NOMO-1 (cell line): ENCODE measurements around the gene IFNG-AS1.

Experiments used
- DNase-seq, 2 experiments: peaks; one replicate each; lab custom pipeline; 2025; ENCODE audit not compliant: unreplicated experiment in 2 of 2; lab: John Stamatoyannopoulos, UW

Gene IFNG-AS1

GRCh38 chr12:68034567-68034966, 45.3 kb downstream of the IFNG-AS1 start:
- DNase-seq: peak; percentile 9 to 46

- DNase-seq: no peak
These were observed 47.4 kb downstream of the IFNG-AS1 start for GRCh38 chr12:68036642-68037041.

- no peak for DNase-seq
These were observed 48.5 kb downstream of the IFNG-AS1 start for GRCh38 chr12:68037616-68038255.

GRCh38 chr12:68038650-68039049, 49.4 kb downstream of the IFNG-AS1 start:
- DNase-seq: no peak

- peak in 1 of 2 experiments; percentile 40 for DNase-seq
These were observed 51.3 kb downstream of the IFNG-AS1 start for GRCh38 chr12:68040450-68041075.

- peak in 1 of 2 experiments; percentile 1 for DNase-seq
These were observed 53.0 kb downstream of the IFNG-AS1 start for GRCh38 chr12:68042212-68042699.

- DNase-seq: no peak
These were observed 54.2 kb downstream of the IFNG-AS1 start for GRCh38 chr12:68043435-68043834.

- DNase-seq: no peak
These were observed 59.5 kb downstream of the IFNG-AS1 start for GRCh38 chr12:68048648-68049297.

- DNase-seq: no peak
These were observed 67.1 kb downstream of the IFNG-AS1 start for GRCh38 chr12:68056300-68056699.

GRCh38 chr12:68063900-68064590, 74.8 kb downstream of the IFNG-AS1 start:
- no peak for DNase-seq

GRCh38 chr12:68065163-68065562, 75.9 kb downstream of the IFNG-AS1 start:
- DNase-seq: no peak

- no peak for DNase-seq
These were observed 76.4 kb downstream of the IFNG-AS1 start for GRCh38 chr12:68065687-68066086.

GRCh38 chr12:68067762-68068376, 78.6 kb downstream of the IFNG-AS1 start:
- DNase-seq: no peak

GRCh38 chr12:68069275-68069674, 80.0 kb downstream of the IFNG-AS1 start:
- no peak for DNase-seq
